HG02840 (cell line): ENCODE data around the gene ALPK3.

ENCODE experiments used
- ATAC-seq: cut with Tn5 transposase; IDR thresholded peaks from one replicate; pipeline ENCODE4 v1.9.1; 2021; ENCODE audit warnings: mild to moderate bottlenecking, moderate library complexity, moderate number of reproducible peaks; ENCODE audit not compliant: unreplicated experiment, low FRiP score

Gene ALPK3

GRCh38 chr15:84886211-84886983 lies 69.2 kb downstream of the ALPK3 start:
- ATAC-seq: no peak

DNA sequence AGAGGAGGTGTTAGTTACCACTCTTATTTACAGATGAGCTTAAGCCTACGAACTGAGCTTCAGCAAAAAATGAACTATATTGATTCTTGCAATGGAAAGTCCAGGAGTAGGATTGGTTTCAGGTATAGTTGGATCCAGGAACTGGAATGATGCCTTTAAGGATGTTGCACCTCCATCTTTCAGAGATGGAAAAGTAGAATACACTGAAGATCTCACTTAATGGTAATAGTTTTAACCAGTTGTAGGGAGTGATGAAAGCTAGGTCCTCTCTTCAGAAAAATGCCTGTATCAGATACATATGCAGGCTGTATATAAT lies 69.8 kb downstream of the ALPK3 start:
- no peak for ATAC-seq

DNA sequence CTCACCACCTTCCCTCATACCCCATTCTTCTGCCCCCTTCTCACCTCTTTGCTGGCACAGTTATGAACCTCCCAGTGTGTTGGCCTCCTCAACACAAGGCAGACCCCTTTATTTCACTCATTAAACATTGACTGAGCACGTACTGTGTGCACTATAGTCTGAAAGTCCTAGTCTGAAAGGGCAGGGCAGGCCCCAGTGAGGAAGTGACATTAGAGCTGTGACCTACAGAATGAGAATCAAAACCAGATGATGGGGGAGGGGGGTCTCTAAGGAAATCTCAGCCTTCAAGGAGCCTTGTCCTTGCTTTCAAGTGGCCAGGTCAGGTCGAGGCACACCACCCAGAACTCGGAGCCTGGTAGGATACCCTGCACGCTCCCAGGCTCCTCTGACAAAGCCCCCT lies 70.8 kb downstream of the ALPK3 start:
- ATAC-seq: no peak

DNA sequence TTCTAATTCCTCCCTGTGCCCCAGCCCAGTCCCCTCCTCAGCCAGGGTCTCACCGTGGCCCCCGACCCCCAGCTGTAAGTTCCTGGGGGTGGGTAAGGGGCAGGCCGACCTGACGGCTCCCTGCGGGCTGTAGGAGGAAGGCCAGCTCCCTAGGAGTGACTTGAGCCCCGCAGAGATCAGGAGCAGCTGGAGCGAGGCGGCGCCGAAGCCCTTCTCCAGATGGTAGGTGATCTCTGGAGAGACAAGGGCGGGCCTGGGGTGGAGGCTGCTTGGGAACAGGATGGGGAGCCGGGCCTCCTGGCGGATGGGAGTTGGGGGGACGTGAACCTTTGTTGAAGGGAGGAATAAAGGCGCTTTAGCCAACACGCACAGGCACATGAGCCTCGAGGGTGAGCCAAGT lies 71.5 kb downstream of the ALPK3 start:
- no peak for ATAC-seq

DNA sequence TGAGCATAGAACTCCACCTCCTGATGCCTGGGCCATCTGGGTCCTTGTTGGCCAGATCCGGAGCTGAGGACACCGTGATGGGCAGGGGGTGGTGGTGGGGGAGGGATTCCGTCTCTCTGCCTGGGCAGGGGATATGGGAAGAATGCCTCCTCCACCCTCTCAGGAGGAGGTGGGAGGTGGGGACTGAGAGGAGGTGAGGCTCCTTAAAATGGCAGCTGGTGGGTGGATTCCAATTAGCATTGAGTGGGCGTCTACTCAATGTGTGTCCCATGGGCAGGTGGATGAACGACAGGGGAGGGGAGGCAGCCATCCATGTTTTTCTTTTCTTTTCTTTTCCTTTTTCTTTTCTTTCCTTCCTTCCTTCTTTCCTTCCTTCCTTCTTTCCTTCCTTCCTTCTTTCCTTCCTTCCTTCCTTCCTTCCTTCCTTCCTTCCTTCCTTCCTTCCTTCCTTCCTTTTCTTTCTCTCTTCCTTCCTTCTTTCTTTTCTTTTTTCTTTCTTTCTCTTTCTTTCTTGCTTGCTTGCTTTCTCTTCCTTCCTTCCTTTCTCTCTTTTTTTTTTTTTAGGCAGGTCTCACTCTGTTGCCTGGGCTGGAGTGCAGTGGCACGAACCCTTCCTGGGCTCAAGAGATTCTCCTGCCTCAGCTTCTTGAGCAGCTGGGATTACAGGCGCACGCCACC lies 72.3 kb downstream of the ALPK3 start:
- no peak for ATAC-seq

- ATAC-seq: no peak
These were observed 73.0 kb downstream of the ALPK3 start for GRCh38 chr15:84889991-84890669.

DNA sequence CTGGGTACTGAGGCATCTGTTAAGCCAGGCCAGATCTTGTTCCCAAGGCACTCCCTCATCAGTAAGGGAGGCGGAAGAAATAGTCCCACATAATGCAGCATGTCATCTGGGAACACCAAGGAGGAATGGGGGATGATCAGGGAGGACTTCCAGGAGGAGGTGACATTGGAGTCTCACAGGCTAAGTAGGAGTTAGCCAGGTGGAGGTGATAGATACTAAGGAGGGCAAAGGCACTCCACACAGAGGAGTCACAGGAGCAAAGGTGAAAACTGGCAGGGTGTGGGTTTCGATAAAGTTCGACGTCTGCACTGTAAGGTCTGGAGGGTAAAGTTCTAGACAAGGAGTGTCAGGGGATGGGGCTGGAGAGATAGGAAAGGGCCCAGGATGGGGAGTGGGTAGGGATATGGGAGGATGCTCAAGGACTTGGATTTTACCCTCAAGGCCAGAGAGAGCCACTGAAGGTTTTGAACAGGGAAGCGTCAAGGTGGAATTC lies 73.6 kb downstream of the ALPK3 start:
- no peak for ATAC-seq

DNA sequence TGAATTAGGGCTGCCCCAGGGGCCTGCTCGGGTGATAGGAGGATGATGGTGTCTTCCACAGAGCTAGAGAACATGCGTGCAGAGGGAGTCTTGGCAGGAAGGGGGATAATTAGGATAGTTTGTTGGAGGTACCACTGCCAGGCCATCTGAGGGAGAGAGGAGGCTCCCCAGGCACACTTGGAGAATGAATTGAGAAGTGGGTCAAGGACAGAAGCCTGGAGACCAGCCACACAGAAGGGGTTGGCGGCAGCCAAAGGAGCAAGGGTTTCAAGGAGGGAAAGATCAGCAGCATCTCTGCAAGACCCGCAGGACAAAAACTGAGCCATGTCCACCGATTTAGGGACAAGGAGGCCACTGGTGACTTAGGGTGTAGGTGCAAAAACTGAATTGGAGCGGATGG lies 74.2 kb downstream of the ALPK3 start:
- no peak for ATAC-seq

DNA sequence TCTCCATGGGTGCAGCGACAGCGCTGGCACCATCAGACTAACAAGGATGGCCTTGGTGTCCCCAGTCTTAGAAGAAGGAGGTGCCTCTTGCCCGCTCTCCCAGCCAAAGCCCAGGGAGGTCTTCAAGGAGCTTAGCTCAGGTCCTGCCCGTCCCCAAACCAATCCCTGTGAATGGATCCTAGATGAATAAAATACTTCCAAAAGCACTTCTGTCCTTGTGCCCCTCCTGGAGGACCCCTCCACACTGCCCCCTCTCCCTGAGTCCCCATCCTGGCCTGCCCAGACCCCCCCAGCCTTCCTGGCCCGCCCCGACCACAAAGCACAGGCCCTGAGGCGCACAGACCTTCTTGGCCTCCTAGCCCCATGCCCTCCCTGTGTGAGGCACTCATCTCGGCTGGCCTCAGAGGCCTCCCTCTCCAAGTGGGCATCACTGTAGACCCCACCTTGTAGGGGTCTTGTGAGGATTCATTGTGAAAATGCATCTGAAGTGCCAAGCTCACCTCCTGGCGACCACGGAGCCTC lies 75.7 kb downstream of the ALPK3 start:
- no peak for ATAC-seq

DNA sequence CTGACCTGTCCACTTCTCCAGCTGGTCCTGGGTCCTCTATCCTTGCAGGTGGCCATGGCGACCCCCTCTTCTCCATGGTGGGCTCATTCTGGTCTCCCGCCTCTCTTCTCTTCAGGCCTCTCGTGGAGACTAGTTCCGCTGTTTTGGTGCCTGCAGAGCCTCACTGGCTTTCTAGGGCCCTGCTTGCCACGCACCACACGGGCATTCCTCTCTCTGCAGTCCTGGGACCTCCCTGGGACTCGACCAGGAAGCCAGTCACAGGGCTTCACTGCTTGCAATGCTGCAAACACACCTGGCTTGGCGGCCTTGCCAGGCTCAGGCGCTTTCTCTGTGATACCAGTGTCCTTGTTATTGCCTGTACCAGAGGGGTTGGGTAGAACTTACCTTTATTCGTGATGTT lies 76.5 kb downstream of the ALPK3 start:
- no peak for ATAC-seq

- no peak for ATAC-seq
These were observed 77.7 kb downstream of the ALPK3 start for GRCh38 chr15:84894736-84895425.

GRCh38 chr15:84898761-84899160 lies 81.6 kb downstream of the ALPK3 start:
- no peak for ATAC-seq

GRCh38 chr15:84899750-84900149 lies 82.6 kb downstream of the ALPK3 start:
- ATAC-seq: no peak

DNA sequence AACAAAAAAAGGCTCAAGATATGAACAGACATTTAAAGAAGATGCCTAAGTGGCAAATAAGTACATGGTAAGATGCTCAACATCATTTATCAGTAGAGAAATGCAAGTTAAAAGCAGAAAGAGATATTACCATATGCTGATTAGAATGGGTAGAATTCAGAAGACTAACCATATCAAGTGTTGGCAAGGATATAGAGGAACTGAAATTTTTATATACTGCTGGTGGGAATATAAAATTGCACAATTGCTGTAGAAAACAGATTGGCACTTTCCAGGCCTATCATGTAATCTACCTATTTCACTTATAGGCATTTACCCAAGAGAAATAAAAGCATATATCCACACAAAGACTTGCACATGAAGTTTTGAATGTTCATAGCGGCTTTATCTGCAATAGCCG lies 84.4 kb downstream of the ALPK3 start:
- no peak for ATAC-seq

GRCh38 chr15:84903751-84904150 lies 86.6 kb downstream of the ALPK3 start:
- ATAC-seq: no peak

DNA sequence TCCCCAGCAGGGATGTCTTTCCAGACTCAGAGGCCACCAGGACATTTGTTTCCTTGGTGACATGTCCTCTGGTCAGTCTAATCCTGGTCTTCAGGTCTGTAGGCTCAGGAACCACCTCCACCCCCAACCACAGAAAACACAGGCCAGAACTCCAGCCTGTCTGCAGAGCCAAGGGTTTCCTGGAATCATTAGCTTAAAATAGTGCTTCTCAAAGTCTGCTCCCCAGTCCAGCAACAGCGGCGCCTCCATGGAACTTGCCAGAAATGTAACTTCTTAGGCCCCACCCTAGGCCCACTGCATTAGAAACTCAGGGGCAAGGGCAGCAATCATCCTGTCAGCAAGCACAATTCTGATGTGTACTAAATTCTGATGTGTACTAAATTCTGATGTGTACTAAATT lies 87.3 kb downstream of the ALPK3 start:
- ATAC-seq: no peak

DNA sequence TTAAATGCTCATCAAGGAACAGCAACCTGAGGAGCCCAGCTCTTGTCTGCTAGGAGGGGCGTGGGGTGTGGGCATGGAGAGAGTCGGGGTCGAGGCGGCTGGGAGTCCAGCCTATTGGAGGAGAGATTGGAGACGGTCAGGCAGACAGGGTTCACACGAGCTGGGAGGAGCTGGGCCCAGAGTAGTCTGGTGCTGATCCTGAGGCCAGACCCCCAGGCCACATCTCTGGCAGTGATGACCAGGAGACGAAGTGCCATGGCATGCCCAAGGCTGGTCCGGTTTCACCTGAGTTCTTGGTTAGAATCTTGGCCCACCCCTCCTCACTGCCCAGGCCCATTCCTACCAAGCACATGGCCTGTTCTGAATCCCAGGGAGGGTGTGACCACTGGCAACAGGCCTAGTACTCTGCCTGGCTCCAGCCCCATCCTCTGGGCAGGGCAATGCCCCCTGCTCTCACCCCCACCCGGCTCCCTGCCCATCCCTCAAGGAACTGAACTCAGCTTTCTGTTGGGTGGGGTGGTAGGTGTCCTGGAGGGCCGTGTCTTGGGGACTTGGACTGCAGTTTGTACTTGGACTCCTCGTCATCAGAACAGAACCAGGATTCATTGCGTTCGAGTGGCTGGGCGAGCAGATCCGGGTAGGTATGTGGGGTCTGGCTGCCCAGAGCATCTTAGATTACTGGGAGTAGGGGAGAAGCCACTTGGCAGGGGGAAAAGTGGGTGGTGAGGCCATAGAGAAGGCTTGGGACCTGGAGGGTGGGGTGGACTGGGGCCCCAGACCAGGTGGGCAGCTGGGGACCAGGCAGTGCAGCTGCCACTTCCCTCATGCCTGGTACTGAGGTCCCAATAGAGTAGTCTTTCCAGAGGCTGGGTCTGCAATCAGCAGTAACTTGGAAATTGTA lies 88.1 kb downstream of the ALPK3 start:
- no peak for ATAC-seq

DNA sequence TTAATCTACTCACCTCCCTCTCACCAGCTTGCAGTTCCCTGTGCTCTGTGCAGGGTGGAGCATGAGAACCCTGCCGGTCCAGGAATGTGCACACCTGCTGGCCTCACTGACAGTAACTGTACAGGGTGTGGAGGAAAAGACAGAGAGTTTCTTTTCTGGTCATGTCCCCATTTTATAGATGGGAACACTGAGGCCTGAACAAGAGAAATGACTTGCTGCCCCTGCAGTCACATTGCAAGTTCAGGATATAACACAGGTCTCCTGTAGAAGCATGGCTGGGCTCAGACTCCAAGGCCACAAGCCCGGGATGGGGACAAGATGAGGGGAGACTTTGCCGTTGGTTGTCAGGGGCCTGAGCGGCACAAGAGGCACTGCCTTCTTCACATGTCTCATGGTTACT lies 90.6 kb downstream of the ALPK3 start:
- ATAC-seq: no peak

GRCh38 chr15:84908564-84908963 lies 91.4 kb downstream of the ALPK3 start:
- no peak for ATAC-seq

DNA sequence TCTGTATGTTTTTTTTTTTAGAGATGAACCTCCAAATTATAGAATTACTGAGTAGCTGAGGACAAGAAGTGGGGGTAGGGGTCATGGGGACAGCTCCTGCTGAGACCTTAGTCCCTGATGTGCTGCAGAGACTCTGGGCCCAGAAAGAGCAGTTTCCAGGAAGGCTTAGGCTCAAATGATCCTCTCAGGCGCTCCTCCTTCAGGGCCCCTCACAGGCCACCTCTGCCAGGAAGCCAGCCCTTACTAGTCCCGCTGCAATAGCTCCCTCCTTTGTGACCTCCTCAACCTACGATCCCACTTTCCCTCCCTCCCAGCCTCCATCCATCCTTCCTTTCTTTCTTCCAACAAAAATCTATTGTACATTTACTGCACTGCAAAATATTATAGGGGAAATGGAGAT lies 91.9 kb downstream of the ALPK3 start:
- no peak for ATAC-seq
